Measurements from ENCODE around the gene RITA1. TPM values are rescaled to one million over a fixed set of nuclear protein-coding genes. Genes with fewer than 3 reads are reported as not detected.

RITA1 gene
- total RNA-seq, 2 experiments from 2014 or later = 21.0 to 22.6 TPM

DNA sequence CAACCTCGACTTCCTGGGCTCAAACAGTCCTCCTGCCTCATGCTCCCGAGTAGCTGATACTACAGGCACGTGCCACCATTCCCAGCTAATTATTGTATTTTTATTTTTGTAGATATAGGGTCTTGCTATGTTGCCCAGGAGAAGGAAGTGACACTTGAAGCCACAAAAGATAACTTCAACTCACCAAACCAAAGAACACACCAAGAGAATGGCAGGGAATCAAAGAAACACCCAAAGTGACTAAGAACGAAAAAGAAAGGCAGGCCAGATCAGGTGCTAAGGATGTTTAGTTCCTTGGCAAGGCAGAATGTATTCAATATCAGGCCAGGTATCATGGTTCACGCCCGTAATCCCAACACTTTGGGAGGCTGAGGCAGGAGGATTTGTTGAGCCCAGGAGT lies 25.6 kb downstream of the RITA1 start:
- CTCF ChIA-PET = interaction anchor here (1.2 to 1.7 kb wide), 2 partner anchors 9 to 19 kb away, joined by 3 to 4 read pairs; a partner anchor contains a TSS
- POLR2A ChIA-PET = interaction anchor here (1.4 kb wide), 1 partner anchor 27 kb away, joined by 4 read pairs; no protein-coding TSS in a partner anchor
- H3K27ac Mint-ChIP-seq = no peak overlapping the region

DNA sequence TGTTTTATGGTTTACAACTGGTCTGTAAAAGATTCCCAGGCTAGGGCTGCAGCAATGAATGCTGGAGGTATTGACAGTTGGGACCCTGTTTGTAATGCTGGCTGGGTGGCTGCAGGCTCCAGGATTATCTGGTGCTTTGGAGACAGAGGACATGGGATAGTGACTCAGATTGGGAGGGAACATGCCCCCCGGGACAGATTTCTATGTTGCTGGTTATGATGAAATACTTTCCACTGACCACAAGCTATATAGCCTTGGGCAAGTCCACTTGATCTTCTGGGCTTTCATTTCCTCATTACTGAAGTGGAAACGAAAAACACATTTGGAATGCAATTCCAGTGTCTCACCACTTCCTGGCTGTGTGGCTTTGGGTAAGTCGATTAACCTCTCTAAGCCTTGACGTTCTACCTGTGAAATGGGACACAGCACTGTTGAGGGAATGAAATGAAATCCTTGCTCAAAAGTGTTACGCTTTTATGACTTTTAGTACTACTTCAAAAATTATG lies 29.4 kb downstream of the RITA1 start:
- Mint-ChIP-seq H3K27me3 (ENCODE audit: low read depth) (peaks cover 7% of the 10 kb centered on the region), H3K27ac (no peak overlapping the region), H3K9me3 (ENCODE audit: insufficient read depth) (no peaks in the 10 kb centered on the region), H3K4me1 (ENCODE audit: low read depth) (peaks cover 55% of the 10 kb centered on the region), H3K4me3 (no peak overlapping the region), H3K36me3 (ENCODE audit: low read depth) (peaks cover 4% of the 10 kb centered on the region)
- ChIA-PET POLR2A (no interaction called here), CTCF (no interaction called here)
- DNase-seq = peak; percentile 36
- peak; percentile 48 for ATAC-seq

More for the DNA sequence above, 25.6 kb downstream of the RITA1 start:
- peaks cover 81% of the 10 kb centered on the region for H3K4me1 Mint-ChIP-seq (ENCODE audit: low read depth)
- peaks cover 1% of the 10 kb centered on the region for H3K27me3 Mint-ChIP-seq (ENCODE audit: low read depth)
- no peak overlapping the region for H3K4me3 Mint-ChIP-seq
- H3K36me3 Mint-ChIP-seq (ENCODE audit: low read depth) = peaks cover 8% of the 10 kb centered on the region
- H3K9me3 Mint-ChIP-seq (ENCODE audit: insufficient read depth) = no peaks in the 10 kb centered on the region
- ATAC-seq = no peak
- no peak for DNase-seq

DNA sequence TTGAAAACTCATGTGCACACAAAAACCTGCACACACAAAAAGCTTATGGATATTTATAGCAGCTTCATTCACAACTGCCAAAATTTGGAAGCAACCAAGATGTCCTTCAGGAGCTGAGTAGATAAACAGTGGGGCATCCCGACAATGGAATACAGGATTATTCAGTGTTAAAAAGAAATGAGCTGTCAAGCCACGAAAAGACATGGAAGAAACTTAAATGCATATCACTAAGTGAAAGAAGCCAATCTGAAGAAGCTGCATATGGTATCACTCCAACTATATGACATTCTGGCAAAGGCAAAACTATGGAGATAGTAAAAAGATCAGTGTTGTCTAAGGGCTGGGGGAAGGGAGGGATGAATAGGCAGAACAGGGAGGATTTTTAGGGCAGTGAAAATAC lies 30.5 kb downstream of the RITA1 start:
- Mint-ChIP-seq H3K27ac (no peak overlapping the region), H3K4me1 (ENCODE audit: low read depth) (peaks cover 53% of the 10 kb centered on the region), H3K9me3 (ENCODE audit: insufficient read depth) (no peaks in the 10 kb centered on the region), H3K27me3 (ENCODE audit: low read depth) (peaks cover 7% of the 10 kb centered on the region), H3K36me3 (ENCODE audit: low read depth) (no peaks in the 10 kb centered on the region), H3K4me3 (no peak overlapping the region)
- ChIA-PET CTCF (no interaction called here), POLR2A (no interaction called here)
- ATAC-seq (no peak), DNase-seq (no peak)

DNA sequence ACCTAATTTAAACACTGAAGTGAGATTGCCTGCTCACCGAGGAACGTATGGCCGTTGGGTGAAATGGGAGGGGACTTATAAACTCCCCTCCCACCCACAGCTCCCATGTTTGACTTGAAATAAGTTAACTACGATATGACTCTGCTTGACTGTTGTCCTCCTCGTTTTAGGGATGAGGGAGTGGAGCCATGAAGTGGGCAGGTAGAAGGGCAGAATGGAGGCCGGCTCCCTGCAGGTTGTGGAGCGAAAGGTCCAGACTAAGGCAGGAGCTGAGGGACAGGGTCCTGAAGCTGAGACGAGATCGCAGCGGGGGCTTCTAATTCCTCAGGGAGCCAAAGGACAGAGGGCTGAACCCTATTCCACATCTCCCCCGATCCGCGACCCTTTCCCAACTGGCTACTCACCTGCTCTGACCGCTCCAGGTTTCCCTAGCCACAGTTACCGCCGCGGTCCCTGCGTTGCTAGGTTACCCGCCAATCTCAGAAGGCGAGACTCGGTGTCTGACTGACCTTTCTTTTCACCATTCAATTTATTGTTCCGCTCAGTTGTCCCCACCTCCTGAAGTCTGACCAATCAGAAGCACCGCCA lies 35.2 kb downstream of the RITA1 start:
- H3K9me3 Mint-ChIP-seq (ENCODE audit: insufficient read depth) = no peaks in the 10 kb centered on the region
- peaks cover 7% of the 10 kb centered on the region for H3K27me3 Mint-ChIP-seq (ENCODE audit: low read depth)
- ChIA-PET CTCF (interaction anchor here (1.0 to 4.1 kb wide), 5 partner anchors 9 to 26 kb away, joined by 3 to 31 read pairs (median 5); no protein-coding TSS in a partner anchor), POLR2A (interaction anchor here (0.6 to 3.8 kb wide), 3 partner anchors 13 to 241 kb away, joined by 3 to 22 read pairs (median 4); no protein-coding TSS in a partner anchor)
- DNase-seq (no peak), ATAC-seq (no peak)
- peak overlapping the region; percentile 78 for H3K4me3 Mint-ChIP-seq
- peak overlapping the region; percentile 83 for H3K27ac Mint-ChIP-seq
- no peaks in the 10 kb centered on the region for H3K36me3 Mint-ChIP-seq (ENCODE audit: low read depth)
- H3K4me1 Mint-ChIP-seq (ENCODE audit: low read depth) = peaks cover 45% of the 10 kb centered on the region

DNA sequence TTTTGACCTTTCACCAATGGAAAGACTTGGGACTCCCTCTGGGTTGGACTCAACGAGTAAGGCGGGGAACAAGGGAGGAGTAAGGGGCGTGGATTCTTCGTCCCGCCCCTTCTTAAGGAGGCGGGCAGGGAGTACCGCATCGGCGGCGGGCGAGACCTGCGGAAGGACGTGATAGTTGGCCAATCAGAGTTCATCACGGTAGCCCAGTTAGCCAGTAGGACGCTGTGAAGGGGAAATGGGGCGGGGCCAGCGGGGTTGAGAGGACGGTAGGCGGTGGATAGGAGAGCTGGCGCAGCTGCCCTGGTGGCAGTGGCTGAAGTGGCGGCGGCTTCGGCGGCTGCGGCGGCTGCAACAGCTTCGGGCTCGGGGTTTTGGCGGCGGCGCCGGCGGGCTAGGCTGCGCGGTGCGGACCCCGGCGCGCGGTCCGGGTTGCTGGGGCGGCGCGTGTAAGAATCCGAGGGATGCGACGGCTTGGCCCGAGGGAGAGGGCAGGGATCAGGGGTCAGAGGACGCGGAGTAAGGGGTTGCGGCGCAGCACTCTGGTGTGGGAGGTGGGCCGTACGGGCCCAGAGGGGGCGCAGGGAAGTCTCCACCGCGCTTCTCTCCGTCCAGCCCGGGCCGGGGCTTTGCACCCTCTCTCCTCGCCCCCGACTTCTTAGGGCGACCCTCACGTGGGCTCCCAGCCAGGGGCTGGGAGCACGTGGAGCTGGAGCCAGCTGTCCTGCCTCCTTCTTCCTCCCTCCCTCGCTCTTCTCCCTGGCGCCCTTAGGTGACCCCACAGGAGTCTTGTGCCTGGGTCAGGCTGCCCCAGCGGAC lies 35.9 kb downstream of the RITA1 start, which contains the start of gene TPCN1:
TSS of gene TPCN1 (plus strand) at position 284 of the 816 bp plus-strand sequence. CDS start 5,389 bp downstream, outside the sequence.
- CTCF ChIA-PET = interaction anchor here (1.0 to 4.1 kb wide), 6 partner anchors 9 to 90 kb away, joined by 3 to 31 read pairs (median 4); no protein-coding TSS in a partner anchor
- Mint-ChIP-seq H3K27ac (peak within 1 kb of the TSS; percentile 83), H3K27me3 (ENCODE audit: low read depth) (peaks cover 3% of the 10 kb centered on the region), H3K36me3 (ENCODE audit: low read depth) (no peaks in the 10 kb centered on the region), H3K4me3 (peak within 1 kb of the TSS; percentile 78), H3K9me3 (ENCODE audit: insufficient read depth) (no peaks in the 10 kb centered on the region), H3K4me1 (ENCODE audit: low read depth) (peaks cover 40% of the 10 kb centered on the region)
- POLR2A ChIA-PET = interaction anchor here (0.6 to 3.8 kb wide), 6 partner anchors 11 to 242 kb away, joined by 3 to 22 read pairs (median 5); no protein-coding TSS in a partner anchor
- DNase-seq = peak; percentile 100
- ATAC-seq = peak; percentile 96

DNA sequence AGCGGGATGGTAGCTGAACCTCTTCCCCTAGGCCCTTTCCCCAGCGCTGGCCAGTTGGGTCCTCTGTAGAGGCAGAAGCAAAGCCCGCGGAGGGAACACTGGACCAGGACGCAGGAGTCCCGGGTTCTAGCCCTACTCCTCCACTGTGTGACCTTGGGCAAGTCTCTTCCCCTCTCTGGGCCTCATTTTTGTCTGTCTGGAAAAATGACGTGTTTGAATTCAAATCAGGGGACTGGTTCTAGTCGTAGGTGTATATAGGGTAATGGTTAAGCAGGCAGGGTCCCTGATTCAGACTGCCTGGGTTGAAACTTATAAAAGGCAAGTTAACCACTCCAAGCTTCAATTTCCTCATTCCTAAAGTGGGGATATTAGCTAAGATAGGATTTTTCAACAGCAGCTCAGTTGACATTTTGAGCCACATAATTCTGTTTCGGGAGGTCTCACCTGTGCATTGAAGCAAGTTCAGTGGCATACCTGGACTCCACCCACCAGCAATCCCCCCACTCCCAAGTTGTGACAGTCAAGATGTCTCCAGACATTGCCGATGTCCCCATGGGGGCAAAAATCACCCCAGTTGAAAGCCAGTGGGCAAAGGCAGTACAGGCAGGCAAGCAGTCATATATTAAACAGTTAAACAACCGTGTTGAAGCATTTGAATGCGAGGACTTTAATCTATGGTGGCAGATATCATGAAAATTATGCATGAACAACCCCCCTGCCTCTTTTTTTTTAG lies 36.6 kb downstream of the RITA1 start:
- Mint-ChIP-seq H3K27ac (peak overlapping the region; percentile 83), H3K4me1 (ENCODE audit: low read depth) (peaks cover 39% of the 10 kb centered on the region), H3K36me3 (ENCODE audit: low read depth) (peaks cover 2% of the 10 kb centered on the region), H3K27me3 (ENCODE audit: low read depth) (peaks cover under 1% of the 10 kb centered on the region), H3K4me3 (peak overlapping the region; percentile 78), H3K9me3 (ENCODE audit: insufficient read depth) (no peaks in the 10 kb centered on the region)
- ChIA-PET CTCF (interaction anchor here (1.3 to 4.1 kb wide), 4 partner anchors 11 to 203 kb away, joined by 3 to 31 read pairs (median 10); no protein-coding TSS in a partner anchor), POLR2A (interaction anchor here (1.1 to 3.8 kb wide), 6 partner anchors 11 to 243 kb away, joined by 3 to 22 read pairs (median 5); no protein-coding TSS in a partner anchor)
- ATAC-seq = no peak
- no peak for DNase-seq

DNA sequence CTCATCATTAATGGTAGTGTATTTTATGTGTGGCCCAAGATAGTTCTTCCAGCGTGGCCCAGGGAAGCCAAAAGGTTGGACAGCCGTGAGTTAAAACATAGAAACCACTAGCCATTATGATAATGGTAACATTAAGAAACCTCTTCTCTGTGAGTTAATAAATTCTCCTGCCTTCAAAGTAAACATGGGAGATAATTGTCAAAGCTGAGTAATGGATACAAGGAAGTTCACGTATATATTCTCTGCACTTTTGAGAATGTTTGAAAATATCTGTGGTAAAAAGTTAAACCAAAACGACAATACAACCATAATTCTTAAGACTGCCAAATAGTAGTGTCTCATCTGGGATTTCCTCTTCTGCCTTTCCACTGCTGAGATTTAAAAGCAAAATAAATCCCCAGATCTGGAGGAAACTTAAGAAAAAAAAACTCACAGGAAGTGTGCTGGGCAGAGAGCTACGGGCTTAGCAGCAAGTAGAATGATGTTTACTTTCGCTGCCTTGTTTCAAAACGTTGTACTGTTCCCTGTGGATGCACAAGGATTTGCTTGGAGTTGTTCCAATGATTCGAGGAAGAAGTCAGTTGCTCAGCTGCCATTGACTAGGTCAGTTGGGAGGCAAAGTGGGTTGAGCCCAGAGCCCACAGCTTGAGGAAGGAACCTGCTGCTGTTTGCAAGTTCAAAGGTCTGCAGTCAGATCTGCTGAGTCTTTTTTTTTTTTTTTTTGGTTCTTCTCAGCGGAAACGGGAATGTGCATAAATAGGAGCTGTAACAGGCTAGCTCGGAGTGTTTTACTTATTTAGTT lies 37.4 kb downstream of the RITA1 start:
- POLR2A ChIA-PET = interaction anchor here (0.6 to 3.8 kb wide), 10 partner anchors 10 to 643 kb away, joined by 3 to 22 read pairs (median 4); partner anchors contain the start of gene DDX54
- ATAC-seq = no peak
- no peaks in the 10 kb centered on the region for H3K9me3 Mint-ChIP-seq (ENCODE audit: insufficient read depth)

DNA sequence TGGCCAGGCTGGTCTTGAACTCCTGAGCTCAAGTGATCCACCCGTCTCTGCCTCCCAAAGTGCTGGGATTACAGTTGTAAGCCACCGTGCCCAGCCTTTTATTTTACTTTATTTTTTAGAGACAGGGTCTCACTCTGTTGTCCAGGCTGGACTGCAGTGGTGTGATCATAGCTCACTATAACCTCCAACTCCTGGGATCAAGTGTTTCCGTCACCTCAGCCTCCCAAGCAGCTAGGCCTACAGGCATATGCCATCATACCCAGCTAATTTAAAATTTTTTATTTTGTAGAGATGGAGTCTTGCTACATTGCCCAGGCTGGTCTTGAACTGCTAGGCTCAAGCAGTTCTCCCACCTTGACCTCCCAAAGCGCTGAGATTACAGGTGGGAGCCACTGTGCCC lies 39.4 kb downstream of the RITA1 start:
- ATAC-seq = no peak
- no peaks in the 10 kb centered on the region for H3K27me3 Mint-ChIP-seq (ENCODE audit: low read depth)
- no peak overlapping the region for H3K27ac Mint-ChIP-seq
- peaks cover 12% of the 10 kb centered on the region for H3K36me3 Mint-ChIP-seq (ENCODE audit: low read depth)
- peaks cover 48% of the 10 kb centered on the region for H3K4me1 Mint-ChIP-seq (ENCODE audit: low read depth)
- no peak for DNase-seq
- H3K4me3 Mint-ChIP-seq = no peak overlapping the region
- no peaks in the 10 kb centered on the region for H3K9me3 Mint-ChIP-seq (ENCODE audit: insufficient read depth)
- ChIA-PET POLR2A (no interaction called here), CTCF (interaction anchor here (1.0 to 1.3 kb wide), 2 partner anchors 74 to 232 kb away, joined by 3 read pairs; no protein-coding TSS in a partner anchor)

More for the DNA sequence above, 37.4 kb downstream of the RITA1 start:
- Mint-ChIP-seq H3K4me3 (peak overlapping the region; percentile 78), H3K27me3 (ENCODE audit: low read depth) (no peaks in the 10 kb centered on the region), H3K27ac (peak overlapping the region; percentile 89), H3K36me3 (ENCODE audit: low read depth) (peaks cover 6% of the 10 kb centered on the region), H3K4me1 (ENCODE audit: low read depth) (peaks cover 31% of the 10 kb centered on the region)
- peak; percentile 33 for DNase-seq
- CTCF ChIA-PET = interaction anchor here (0.7 to 4.1 kb wide), 8 partner anchors 9 to 202 kb away, joined by 3 to 31 read pairs (median 3); no protein-coding TSS in a partner anchor

DNA sequence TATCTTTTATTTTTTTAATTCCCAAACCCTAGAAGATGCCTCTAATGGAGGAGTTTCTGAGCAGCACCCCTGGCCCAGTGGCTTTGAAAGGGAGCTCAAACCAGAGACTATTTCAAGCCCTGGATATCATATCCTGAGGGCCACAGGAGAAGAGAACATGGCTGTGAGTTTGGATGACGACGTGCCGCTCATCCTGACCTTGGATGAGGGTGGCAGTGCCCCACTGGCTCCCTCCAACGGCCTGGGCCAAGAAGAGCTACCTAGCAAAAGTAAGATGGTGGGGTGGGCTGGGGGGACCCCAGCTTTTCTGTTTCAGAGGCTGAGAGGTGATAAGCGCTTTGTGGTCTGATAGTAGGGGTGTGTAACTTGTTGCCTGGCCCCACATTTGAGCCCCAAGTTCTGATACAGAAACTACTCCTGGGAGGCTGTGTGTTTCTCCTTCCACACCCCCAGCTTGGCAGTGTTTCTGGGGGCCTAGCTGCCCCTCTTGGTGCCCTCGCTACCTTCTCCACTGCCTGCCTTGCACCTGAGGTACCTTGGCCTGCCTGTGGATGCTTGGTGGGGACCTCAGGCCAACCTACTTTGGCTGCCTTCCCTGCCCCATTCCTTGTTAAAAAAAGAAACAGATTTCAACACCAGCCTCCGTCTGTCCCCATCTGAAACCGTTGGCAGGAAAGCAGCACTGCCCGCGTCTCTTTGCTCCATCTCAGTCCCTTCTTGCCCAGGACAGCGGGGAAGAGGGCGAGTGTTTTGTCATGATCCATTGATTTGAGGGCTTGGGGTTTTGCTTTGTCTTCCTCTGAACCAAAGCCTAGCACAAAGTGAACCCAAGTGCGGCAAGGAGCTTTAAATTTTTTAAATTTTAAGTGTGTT lies 41.4 kb downstream of the RITA1 start:
- peaks cover 55% of the 10 kb centered on the region for H3K4me1 Mint-ChIP-seq (ENCODE audit: low read depth)
- no peak overlapping the region for H3K4me3 Mint-ChIP-seq
- no peak for DNase-seq
- H3K27ac Mint-ChIP-seq = peak overlapping the region; percentile 44
- H3K9me3 Mint-ChIP-seq (ENCODE audit: insufficient read depth) = no peaks in the 10 kb centered on the region
- no peak for ATAC-seq
- CTCF ChIA-PET = interaction anchor here (2.2 kb wide), 1 partner anchor 19 kb away, joined by 6 read pairs; no protein-coding TSS in a partner anchor
- H3K36me3 Mint-ChIP-seq (ENCODE audit: low read depth) = peaks cover 28% of the 10 kb centered on the region
- POLR2A ChIA-PET = no interaction called here
- H3K27me3 Mint-ChIP-seq (ENCODE audit: low read depth) = no peaks in the 10 kb centered on the region
